ENCODE data around the gene CPT2. TPM values are rescaled to one million over a fixed set of nuclear protein-coding genes. Genes with fewer than 3 reads are reported as not detected.
A peak's percentile ranks its signal among the peaks of the same experiment; 100 is the strongest.

Gene CPT2
- total and polyA plus RNA-seq, 2 of the 13 experiments (the other 11 are each of a cell fraction or from before 2014, with no cell fraction given): 12.6 to 14.6 TPM

DNA sequence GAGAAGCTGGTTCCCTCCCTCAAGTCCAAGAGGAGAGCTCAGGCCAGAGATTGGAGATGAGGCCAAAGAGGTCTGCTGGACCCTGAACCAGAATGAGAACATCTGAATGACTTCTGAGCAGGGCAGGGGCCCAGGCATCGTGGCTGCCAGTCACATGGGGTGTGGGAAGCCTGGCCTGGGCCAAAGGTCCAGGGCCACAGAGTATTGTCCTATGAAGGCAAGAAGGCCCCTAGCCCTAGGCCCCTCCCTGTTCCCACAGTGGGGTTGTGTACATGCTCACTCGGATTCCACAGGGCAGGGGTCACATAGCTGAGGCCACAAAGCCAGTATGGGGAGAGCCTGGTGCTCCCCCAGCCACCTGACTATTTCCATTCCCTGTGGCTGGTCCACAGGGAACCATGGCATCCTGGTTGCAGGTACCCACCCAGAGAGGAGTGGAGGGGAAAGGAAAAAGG is 35.7 kb upstream of the CPT2 start (continued):
- TF ChIP-seq, protein P1, sequence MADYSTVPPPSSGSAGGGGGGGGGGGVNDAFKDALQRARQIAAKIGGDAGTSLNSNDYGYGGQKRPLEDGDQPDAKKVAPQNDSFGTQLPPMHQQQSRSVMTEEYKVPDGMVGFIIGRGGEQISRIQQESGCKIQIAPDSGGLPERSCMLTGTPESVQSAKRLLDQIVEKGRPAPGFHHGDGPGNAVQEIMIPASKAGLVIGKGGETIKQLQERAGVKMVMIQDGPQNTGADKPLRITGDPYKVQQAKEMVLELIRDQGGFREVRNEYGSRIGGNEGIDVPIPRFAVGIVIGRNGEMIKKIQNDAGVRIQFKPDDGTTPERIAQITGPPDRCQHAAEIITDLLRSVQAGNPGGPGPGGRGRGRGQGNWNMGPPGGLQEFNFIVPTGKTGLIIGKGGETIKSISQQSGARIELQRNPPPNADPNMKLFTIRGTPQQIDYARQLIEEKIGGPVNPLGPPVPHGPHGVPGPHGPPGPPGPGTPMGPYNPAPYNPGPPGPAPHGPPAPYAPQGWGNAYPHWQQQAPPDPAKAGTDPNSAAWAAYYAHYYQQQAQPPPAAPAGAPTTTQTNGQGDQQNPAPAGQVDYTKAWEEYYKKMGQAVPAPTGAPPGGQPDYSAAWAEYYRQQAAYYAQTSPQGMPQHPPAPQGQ (CRISPR knock-in tag; IDR thresholded peaks at IDR 0.05; ENCODE audit: borderline replicate concordance): no peak
- TF ChIP-seq NR3C1 (CRISPR knock-in tag; IDR thresholded peaks at IDR 0.05) (no peak), ZNF501 (CRISPR knock-in tag; IDR thresholded peaks at IDR 0.05) (peak; percentile 87), ZNF251 (CRISPR knock-in tag; IDR thresholded peaks at IDR 0.05) (no peak), ZFP41 (CRISPR knock-in tag; IDR thresholded peaks at IDR 0.05; ENCODE audit: borderline replicate concordance) (no peak), NR1H2 (CRISPR knock-in tag; IDR thresholded peaks at IDR 0.05; ENCODE audit: borderline replicate concordance, low read depth) (no peak; the same call in 1 of the 2 replicates), ZNF746 (CRISPR knock-in tag; IDR thresholded peaks at IDR 0.05) (peak; percentile 88), PPARG (CRISPR knock-in tag; conservative IDR thresholded peaks at IDR 0.05) (peak; percentile 93), STAT5B (CRISPR knock-in tag; IDR thresholded peaks at IDR 0.05) (no peak), NFE2 (CRISPR knock-in tag; IDR thresholded peaks at IDR 0.05) (no peak), ZNF790 (CRISPR knock-in tag; IDR thresholded peaks at IDR 0.05; ENCODE audit: borderline replicate concordance) (no peak), CHD4 (IDR thresholded peaks at IDR 0.05; ENCODE audit: borderline replicate concordance, low read length) (no peak), SOX13 (IDR thresholded peaks at IDR 0.05) (peak; percentile 90), SOX13 (CRISPR knock-in tag; conservative IDR thresholded peaks at IDR 0.05 in 1 of 2, IDR thresholded peaks at IDR 0.05 in 1 of 2) (peak in 1 of 2 experiments; percentile 98; a peak in 2 of 4 replicates), RFX1 (IDR thresholded peaks at IDR 0.05) (no peak), TP53 (CRISPR knock-in tag; conservative IDR thresholded peaks at IDR 0.05) (no peak)
- TF ChIP-seq, protein P2, sequence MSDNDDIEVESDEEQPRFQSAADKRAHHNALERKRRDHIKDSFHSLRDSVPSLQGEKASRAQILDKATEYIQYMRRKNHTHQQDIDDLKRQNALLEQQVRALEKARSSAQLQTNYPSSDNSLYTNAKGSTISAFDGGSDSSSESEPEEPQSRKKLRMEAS (IDR thresholded peaks at IDR 0.05): peak; percentile 97
- TF ChIP-seq, protein P3, sequence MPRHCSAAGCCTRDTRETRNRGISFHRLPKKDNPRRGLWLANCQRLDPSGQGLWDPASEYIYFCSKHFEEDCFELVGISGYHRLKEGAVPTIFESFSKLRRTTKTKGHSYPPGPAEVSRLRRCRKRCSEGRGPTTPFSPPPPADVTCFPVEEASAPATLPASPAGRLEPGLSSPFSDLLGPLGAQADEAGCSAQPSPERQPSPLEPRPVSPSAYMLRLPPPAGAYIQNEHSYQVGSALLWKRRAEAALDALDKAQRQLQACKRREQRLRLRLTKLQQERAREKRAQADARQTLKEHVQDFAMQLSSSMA (CRISPR knock-in tag; IDR thresholded peaks at IDR 0.05): no peak
- TF ChIP-seq, protein P4, sequence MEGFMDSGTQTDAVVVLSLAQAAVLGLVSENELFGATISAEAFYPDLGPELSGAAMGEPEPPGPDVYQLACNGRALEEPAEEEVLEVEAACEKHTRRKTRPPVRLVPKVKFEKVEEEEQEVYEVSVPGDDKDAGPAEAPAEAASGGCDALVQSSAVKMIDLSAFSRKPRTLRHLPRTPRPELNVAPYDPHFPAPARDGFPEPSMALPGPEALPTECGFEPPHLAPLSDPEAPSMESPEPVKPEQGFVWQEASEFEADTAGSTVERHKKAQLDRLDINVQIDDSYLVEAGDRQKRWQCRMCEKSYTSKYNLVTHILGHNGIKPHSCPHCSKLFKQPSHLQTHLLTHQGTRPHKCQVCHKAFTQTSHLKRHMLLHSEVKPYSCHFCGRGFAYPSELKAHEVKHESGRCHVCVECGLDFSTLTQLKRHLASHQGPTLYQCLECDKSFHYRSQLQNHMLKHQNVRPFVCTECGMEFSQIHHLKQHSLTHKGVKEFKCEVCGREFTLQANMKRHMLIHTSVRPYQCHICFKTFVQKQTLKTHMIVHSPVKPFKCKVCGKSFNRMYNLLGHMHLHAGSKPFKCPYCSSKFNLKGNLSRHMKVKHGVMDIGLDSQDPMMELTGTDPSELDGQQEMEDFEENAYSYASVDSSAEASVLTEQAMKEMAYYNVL (CRISPR knock-in tag; IDR thresholded peaks at IDR 0.05; ENCODE audit: borderline replicate concordance): peak; percentile 72; the same call in 1 of the 2 replicates
- TF ChIP-seq, protein P5, sequence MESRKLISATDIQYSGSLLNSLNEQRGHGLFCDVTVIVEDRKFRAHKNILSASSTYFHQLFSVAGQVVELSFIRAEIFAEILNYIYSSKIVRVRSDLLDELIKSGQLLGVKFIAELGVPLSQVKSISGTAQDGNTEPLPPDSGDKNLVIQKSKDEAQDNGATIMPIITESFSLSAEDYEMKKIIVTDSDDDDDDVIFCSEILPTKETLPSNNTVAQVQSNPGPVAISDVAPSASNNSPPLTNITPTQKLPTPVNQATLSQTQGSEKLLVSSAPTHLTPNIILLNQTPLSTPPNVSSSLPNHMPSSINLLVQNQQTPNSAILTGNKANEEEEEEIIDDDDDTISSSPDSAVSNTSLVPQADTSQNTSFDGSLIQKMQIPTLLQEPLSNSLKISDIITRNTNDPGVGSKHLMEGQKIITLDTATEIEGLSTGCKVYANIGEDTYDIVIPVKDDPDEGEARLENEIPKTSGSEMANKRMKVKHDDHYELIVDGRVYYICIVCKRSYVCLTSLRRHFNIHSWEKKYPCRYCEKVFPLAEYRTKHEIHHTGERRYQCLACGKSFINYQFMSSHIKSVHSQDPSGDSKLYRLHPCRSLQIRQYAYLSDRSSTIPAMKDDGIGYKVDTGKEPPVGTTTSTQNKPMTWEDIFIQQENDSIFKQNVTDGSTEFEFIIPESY (CRISPR knock-in tag; IDR thresholded peaks at IDR 0.05): peak; percentile 60; the same call in 1 of the 2 replicates
- TF ChIP-seq, protein P6, sequence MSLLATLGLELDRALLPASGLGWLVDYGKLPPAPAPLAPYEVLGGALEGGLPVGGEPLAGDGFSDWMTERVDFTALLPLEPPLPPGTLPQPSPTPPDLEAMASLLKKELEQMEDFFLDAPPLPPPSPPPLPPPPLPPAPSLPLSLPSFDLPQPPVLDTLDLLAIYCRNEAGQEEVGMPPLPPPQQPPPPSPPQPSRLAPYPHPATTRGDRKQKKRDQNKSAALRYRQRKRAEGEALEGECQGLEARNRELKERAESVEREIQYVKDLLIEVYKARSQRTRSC (CRISPR knock-in tag; IDR thresholded peaks at IDR 0.05; ENCODE audit: low read depth): no peak
- TF ChIP-seq, protein P7, sequence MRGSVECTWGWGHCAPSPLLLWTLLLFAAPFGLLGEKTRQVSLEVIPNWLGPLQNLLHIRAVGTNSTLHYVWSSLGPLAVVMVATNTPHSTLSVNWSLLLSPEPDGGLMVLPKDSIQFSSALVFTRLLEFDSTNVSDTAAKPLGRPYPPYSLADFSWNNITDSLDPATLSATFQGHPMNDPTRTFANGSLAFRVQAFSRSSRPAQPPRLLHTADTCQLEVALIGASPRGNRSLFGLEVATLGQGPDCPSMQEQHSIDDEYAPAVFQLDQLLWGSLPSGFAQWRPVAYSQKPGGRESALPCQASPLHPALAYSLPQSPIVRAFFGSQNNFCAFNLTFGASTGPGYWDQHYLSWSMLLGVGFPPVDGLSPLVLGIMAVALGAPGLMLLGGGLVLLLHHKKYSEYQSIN (CRISPR knock-in tag; IDR thresholded peaks at IDR 0.05; ENCODE audit: borderline replicate concordance): no peak
